NCI-H2227 treated with DMSO at 0.1 percent for 48 hours (cell line): Measurements from ENCODE around the gene KLF6.

Source experiments
- DNase-seq: peaks from one replicate; lab custom pipeline; 2025; lab: John Stamatoyannopoulos, UW

The KLF6 gene

GRCh38 chr10:3787816-3788215 lies 2.8 kb upstream of the KLF6 start:
- no peak for DNase-seq

GRCh38 chr10:3787016-3787400 lies 2.0 kb upstream of the KLF6 start:
- DNase-seq, result no peak

- peak; percentile 32 for DNase-seq
Measured at GRCh38 chr10:3786295-3787015, 1.4 kb upstream of the KLF6 start.

- no peak for DNase-seq
Measured at GRCh38 chr10:3785851-3786271, 852 bp upstream of the KLF6 start.

- peak; percentile 91 for DNase-seq
Measured at GRCh38 chr10:3785251-3785850, 342 bp upstream of the KLF6 start.

GRCh38 chr10:3783682-3784432 lies 1.2 kb downstream of the KLF6 start:
- DNase-seq, result peak; percentile 53

GRCh38 chr10:3783316-3783681 lies 1.7 kb downstream of the KLF6 start:
- DNase-seq, result peak; percentile 34

GRCh38 chr10:3782451-3783315 lies 2.3 kb downstream of the KLF6 start:
- no peak for DNase-seq

GRCh38 chr10:3782146-3782450 lies 2.9 kb downstream of the KLF6 start:
- no peak for DNase-seq

GRCh38 chr10:3781468-3782145 lies 3.4 kb downstream of the KLF6 start:
- DNase-seq, result no peak

- DNase-seq, result no peak
Measured at GRCh38 chr10:3780771-3781467, 4.1 kb downstream of the KLF6 start.

- no peak for DNase-seq
Measured at GRCh38 chr10:3780021-3780770, 4.8 kb downstream of the KLF6 start.

GRCh38 chr10:3779158-3779741 lies 5.8 kb downstream of the KLF6 start:
- DNase-seq, result no peak

GRCh38 chr10:3778692-3779157 lies 6.3 kb downstream of the KLF6 start:
- DNase-seq, result no peak

GRCh38 chr10:3777981-3778691 lies 6.9 kb downstream of the KLF6 start:
- no peak for DNase-seq

GRCh38 chr10:3776796-3777571 lies 8.0 kb downstream of the KLF6 start:
- no peak for DNase-seq

- DNase-seq, result no peak
Measured at GRCh38 chr10:3775696-3776551, 9.1 kb downstream of the KLF6 start.
